ENCODE measurements around the gene C1orf94.
"Not testable (repeated sequence)": the region's sequence is repeated elsewhere in the genome, so short reads cannot be mapped to it uniquely, and the experiment has no call there.

Gene C1orf94

DNA sequence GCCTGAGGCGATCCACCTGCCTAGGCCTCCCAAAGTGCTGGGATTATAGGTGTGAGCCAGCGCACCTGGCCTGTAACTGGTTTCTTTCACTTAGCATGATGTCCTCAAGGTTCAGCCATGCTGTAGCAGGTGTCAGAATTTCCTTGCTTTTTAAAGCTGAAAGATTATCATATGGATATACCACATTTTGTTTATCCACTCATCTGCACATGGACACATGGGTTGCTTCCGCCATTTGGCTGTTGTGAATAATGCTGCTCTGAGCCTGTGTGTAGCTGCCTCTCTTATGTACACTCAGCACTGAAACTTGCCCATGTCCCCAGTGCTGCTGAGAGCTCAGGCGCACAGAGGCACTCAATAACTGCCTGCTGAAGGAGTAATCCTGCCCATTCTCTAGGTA lies 23.5 kb upstream of the C1orf94 start:
- Mint-ChIP-seq H3K9me3 (no peaks in the 10 kb centered on the region), H3K36me3 (ENCODE audit: low read depth) (no peaks in the 10 kb centered on the region), H3K4me1 (ENCODE audit: low read depth) (no peaks in the 10 kb centered on the region), H3K27me3 (peaks cover 8% of the 10 kb centered on the region), H3K4me3 (no peak overlapping the region), H3K27ac (no peak overlapping the region)
- intact Hi-C loops (cut with micrococcal nuclease), result no loop called here

DNA sequence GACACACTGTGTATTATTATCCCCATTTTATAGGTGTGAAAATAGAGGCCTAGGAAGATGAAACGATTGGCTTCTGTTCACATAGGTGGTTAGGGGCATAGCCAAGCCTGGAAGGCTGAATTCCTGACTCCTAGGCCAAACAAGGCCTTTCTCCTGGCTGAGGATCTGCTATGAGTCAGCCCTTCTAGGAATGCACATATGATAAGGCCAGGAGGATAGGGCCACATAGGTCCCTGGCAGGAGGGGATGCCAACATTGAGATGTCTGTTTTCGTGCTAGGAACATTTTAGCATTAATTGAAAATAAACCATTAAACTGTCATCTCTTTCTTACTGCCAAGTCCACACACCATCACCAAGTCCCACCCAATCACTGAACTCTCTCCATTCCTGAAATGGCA lies 20.8 kb upstream of the C1orf94 start:
- intact Hi-C loops (cut with micrococcal nuclease), result no loop called here
- peaks cover 16% of the 10 kb centered on the region for H3K27me3 Mint-ChIP-seq
- no peaks in the 10 kb centered on the region for H3K36me3 Mint-ChIP-seq (ENCODE audit: low read depth)

DNA sequence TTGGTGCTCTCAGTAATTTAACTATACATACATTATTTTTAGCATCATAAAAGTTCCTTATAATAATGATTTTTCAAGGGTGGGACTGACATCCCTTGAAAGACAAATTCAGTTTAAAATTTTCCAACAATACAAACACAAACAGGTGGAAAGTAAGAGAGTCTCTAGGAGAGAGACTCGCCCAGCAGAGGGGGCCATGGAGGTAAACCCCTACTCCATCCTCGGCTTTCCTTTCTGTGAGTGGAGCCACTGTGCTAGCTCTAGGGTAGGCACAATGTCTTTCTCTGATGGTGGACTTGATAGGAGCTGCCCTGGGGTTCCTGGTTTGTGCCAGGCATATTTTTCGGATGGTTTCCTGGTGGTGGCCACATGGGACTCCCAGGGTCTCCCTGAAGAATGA lies 20.0 kb upstream of the C1orf94 start:
- no peaks in the 10 kb centered on the region for H3K36me3 Mint-ChIP-seq (ENCODE audit: low read depth)

More for the DNA sequence above, 20.8 kb upstream of the C1orf94 start:
- H3K9me3 Mint-ChIP-seq, result no peaks in the 10 kb centered on the region
- H3K4me3 Mint-ChIP-seq, result no peak overlapping the region
- H3K4me1 Mint-ChIP-seq (ENCODE audit: low read depth), result no peaks in the 10 kb centered on the region
- H3K27ac Mint-ChIP-seq, result no peak overlapping the region

DNA sequence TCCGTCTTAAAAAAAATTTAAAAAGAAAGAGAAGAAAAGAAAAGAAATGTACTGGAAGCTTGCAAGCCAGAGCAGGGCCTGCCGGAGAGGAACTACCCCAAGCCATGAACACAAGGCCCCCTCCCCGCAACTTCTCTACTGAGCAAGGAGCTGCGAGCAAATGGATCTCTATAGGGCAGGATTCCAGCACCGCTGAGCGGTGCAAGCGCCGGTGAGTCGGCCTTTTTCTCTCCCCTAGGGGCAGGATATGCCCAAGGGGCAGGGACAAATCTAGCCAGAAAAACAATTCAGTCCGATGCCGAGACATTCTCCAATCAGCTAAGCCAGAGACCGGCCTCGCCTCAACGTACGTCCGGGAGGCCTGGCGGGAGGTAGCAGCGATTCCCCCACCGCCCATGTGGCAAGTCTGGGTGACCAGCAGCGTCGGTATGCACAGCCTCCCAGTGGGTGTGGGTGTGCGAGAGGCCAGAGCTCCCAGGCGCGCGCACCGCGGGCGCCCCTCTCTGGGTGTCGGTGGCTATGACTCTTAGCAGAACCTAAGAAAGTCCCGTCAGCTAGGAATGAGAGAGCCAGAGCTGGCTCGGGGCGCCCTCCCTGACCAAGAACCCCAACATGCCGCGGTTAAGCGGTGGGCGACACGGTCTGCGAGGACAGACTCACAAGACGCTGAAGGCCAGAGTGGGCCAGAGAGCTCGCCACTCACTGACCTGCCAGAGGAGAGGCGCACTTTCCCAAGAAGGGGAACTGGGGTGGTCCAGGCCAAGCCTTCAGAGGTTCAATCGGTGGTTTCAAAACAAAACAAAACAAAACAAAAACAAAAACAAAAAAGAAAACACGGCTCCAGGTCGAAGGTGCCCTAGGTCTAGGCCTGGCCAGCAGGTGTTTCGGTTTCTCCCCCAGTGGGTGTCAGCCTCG lies 13.6 kb upstream of the C1orf94 start:
- Mint-ChIP-seq H3K4me3 (no peak overlapping the region), H3K27ac (no peak overlapping the region), H3K27me3 (peaks cover 77% of the 10 kb centered on the region), H3K36me3 (ENCODE audit: low read depth) (no peaks in the 10 kb centered on the region), H3K9me3 (no peaks in the 10 kb centered on the region), H3K4me1 (ENCODE audit: low read depth) (no peaks in the 10 kb centered on the region)
- intact Hi-C loops (cut with micrococcal nuclease), result no loop called here

More for the DNA sequence above, 20.0 kb upstream of the C1orf94 start:
- Mint-ChIP-seq H3K27ac (no peak overlapping the region), H3K4me3 (no peak overlapping the region), H3K9me3 (no peaks in the 10 kb centered on the region), H3K4me1 (ENCODE audit: low read depth) (no peaks in the 10 kb centered on the region), H3K27me3 (peaks cover 23% of the 10 kb centered on the region)
- intact Hi-C loops (cut with micrococcal nuclease), result no loop called here

DNA sequence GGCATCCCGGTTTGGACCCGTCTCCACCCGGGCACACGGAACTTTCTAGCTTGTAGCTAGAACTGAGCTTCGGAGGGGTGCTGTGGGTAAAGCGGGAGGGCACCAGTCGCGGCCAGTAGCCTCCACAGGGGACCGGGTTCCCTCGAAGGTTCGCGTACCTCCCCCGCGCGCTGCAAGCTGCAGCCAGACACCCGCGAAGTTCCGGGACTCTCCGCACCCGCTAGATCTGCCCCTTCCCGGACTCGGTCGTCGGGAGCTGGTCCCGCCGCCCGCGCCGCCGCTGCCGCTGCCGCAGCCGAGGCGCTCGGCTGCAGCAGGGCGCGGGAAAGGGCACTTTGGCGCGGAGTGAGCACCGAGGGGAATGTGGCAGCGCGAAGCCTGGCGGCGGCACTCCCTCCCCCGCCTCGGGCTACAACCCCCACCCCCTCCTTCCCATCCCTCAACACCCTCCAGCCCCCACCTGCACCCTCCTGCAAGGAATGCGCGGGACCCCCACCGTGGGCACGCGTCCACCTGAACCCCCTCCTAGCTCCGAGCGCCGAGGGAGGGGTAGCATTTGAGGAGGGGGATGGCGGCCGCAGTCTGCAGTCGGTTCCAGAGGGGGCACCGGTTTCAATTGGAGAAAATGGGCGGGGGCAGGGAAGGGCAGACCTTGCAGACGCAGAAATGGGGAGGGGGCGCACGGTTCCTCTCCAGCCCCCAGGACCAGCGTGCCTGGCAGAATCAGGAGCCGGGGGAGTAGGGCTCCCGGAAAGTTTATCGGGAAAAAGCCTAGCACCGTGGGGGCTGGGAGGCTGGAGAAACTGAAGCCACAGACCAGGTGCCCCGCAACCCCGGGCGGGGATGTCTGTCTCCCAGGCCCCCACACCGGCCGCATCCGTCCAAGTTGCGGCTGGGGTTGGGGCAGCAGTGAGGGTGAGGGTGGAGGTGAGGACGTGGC lies 12.6 kb upstream of the C1orf94 start:
- no peaks in the 10 kb centered on the region for H3K4me1 Mint-ChIP-seq (ENCODE audit: low read depth)
- H3K27ac Mint-ChIP-seq, result no peak overlapping the region
- H3K4me3 Mint-ChIP-seq, result no peak overlapping the region
- intact Hi-C loops (cut with micrococcal nuclease), result no loop called here
- H3K36me3 Mint-ChIP-seq (ENCODE audit: low read depth), result no peaks in the 10 kb centered on the region
- H3K27me3 Mint-ChIP-seq, result peaks cover 85% of the 10 kb centered on the region
- H3K9me3 Mint-ChIP-seq, result no peaks in the 10 kb centered on the region

DNA sequence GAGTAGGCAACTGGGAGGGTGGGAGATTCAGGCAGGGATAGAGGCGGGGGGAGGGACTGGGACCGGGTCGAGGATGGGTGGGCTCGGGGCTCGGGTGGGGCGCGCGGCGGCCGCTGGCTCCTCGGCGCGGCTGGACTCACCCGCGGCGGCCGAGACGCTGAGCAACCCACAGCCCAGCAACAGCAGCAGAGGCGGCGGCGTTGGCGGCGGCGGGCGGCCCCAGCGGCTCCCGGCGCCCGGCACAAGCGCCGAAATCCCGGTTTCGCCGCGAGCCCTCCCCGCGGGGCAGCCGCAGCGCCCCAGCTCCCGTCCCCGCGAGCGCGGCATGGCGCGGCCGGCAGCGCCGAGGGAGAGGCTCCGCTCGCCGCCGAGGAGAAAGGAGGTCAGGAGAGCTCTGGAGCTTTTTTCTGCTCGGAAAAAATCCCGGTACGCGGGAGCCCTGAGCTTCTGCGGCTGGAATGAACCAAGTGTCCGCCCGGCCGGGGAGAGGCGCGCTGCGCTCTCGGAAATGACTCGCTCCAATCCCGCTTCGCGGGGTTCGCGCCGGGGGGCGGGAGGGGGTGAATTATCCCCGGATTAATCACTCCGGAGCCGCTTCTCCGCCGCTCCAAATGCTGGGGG lies 11.8 kb upstream of the C1orf94 start, which contains the start of gene CSMD2:
Gene CSMD2 (minus strand): TSS at position 460 of the 621 bp plus-strand sequence. CDS start 133 bp downstream, at position 327.
- peaks cover 86% of the 10 kb centered on the region for H3K27me3 Mint-ChIP-seq
- intact Hi-C loops (cut with micrococcal nuclease), result no loop called here
- H3K4me1 Mint-ChIP-seq (ENCODE audit: low read depth), result no peaks in the 10 kb centered on the region

DNA sequence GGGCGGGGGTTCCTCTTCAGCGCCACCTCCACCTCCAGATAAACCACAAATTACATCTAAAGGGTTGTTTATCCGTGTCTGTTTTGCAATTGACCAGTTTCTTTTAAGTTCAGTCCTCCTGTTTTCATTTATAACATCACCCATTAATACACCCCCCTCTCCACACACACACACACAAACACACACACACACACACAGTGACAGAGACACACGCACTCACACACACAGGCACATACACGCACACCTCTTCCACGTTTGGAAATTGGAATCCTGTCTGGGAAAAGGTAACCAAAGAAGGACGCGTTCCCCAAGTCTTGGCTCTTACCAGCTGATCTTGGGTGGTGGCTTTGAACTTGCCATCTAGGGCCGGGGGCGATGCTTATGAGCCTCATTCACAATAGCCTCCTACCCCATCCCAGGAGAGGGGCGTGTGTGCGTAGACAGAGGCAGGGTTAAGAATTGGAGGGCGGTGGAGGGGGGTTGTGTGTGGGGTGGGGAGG lies 11.2 kb upstream of the C1orf94 start:
- Mint-ChIP-seq H3K4me3 (no peak overlapping the region), H3K27me3 (peaks cover 86% of the 10 kb centered on the region), H3K4me1 (ENCODE audit: low read depth) (no peaks in the 10 kb centered on the region), H3K27ac (no peak overlapping the region), H3K9me3 (no peaks in the 10 kb centered on the region), H3K36me3 (ENCODE audit: low read depth) (no peaks in the 10 kb centered on the region)
- intact Hi-C loops (cut with micrococcal nuclease), result no loop called here

More for the DNA sequence above, 11.8 kb upstream of the C1orf94 start, which contains the start of gene CSMD2:
- Mint-ChIP-seq H3K4me3 (no peak within 1 kb of the TSS), H3K9me3 (no peaks in the 10 kb centered on the region), H3K27ac (no peak within 1 kb of the TSS), H3K36me3 (ENCODE audit: low read depth) (no peaks in the 10 kb centered on the region)

DNA sequence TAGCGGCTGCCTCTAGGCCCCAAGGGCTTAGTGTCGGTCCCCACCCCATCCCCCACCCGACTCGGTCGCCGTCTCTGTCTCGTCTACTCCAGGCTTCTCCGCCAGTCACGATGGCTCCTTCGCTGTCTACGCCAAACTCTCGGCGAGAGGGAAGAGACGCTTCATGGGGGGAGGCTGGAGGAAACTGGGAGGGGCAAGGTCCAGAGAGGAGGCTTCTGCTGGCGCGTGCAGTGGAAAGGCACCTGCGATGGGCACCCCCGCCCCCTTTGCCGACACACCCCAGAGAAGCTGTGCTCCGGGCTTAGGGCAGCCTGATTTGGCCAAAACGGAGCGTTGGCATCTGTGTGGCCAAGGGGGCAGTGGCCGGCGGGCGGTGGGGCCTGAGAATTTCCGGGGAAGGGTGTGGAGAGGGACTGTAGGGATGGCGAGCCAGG lies 10.5 kb upstream of the C1orf94 start:
- Mint-ChIP-seq H3K27ac (no peak overlapping the region), H3K4me1 (ENCODE audit: low read depth) (no peaks in the 10 kb centered on the region), H3K9me3 (no peaks in the 10 kb centered on the region), H3K27me3 (peaks cover 88% of the 10 kb centered on the region), H3K4me3 (no peak overlapping the region), H3K36me3 (ENCODE audit: low read depth) (no peaks in the 10 kb centered on the region)
- intact Hi-C loops (cut with micrococcal nuclease), result no loop called here

DNA sequence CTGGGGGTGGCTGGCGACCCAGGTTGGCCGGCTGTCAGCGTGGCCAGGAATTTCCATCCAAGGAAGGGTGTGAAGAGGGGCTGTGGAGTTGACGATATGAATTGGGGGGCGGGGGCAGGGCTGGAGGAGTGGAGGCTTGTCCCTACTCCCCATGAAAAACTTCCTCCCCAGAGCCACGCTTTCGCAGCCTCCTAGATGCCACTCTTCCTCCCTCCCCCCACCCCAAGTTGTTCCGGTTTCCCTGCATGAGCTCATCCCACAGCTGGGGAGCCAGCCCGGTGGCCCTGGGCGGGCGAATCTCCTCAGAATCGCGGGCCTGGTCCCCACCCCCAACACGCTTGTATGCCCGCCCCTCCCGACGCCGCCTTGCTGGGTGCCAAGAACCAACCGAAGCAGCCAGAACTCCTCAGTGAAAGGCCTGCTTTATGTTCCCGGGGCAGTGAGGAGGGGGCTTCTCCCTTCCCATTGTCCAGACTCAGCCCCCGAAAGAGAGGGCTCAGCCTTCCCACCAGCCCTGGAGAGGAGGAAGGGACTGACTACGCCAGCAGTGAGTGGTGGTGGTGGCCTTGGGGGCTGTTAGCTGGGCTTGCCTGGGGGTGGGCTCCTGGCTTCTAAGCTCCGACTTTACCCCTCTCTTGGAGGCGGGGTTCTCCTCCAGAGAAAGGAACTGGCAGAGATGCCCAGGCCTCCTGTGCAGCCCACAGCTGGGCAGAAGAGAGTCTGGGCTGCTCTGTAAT lies 9.9 kb upstream of the C1orf94 start:
- H3K9me3 Mint-ChIP-seq, result no peaks in the 10 kb centered on the region
- no peaks in the 10 kb centered on the region for H3K4me1 Mint-ChIP-seq (ENCODE audit: low read depth)
- intact Hi-C loops (cut with micrococcal nuclease), result no loop called here
- no peak overlapping the region for H3K27ac Mint-ChIP-seq
- H3K36me3 Mint-ChIP-seq (ENCODE audit: low read depth), result no peaks in the 10 kb centered on the region
- H3K4me3 Mint-ChIP-seq, result no peak overlapping the region
- H3K27me3 Mint-ChIP-seq, result peaks cover 83% of the 10 kb centered on the region

DNA sequence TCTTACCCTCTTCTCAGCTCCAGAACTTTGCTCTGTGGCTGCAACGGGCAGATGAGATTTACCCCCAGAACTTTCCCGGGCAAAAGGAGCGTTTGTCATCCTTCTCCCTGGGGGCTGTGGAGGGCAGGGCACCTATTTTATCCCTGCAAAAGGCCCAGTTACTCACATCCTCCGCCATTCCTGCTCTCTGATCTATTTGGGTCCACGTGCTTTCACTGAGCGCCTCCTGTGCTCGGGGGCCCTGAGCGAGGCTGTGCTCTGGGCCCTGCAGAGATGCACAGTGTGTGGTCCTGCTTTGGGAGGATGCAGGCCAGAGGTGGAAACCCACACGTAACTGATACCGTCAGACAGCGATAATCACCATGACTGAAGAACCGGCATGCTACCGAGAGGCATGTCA lies 9.3 kb upstream of the C1orf94 start:
- no peaks in the 10 kb centered on the region for H3K4me1 Mint-ChIP-seq (ENCODE audit: low read depth)
- peaks cover 77% of the 10 kb centered on the region for H3K27me3 Mint-ChIP-seq
- intact Hi-C loops (cut with micrococcal nuclease), result no loop called here
- no peaks in the 10 kb centered on the region for H3K36me3 Mint-ChIP-seq (ENCODE audit: low read depth)
- no peak overlapping the region for H3K4me3 Mint-ChIP-seq
- H3K9me3 Mint-ChIP-seq, result no peaks in the 10 kb centered on the region
- no peak overlapping the region for H3K27ac Mint-ChIP-seq

DNA sequence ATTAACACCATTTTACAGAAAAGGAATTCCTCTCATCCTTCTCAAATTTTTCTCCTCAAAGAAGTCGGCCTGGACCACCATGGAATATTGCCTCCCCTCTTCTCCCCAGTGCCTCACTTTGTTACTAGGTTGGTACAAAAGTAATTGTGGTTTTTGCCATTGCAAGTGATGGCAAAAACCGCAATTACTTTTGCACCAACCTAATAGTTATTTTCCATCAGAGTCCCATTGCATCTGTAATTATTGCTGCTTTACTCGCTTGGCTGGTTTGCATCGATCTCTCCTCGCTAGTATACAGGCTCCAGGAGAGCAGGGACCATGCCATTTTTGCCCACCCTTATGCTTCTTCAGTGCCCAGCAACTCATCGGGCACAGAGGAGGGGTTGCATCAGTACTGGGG lies 963 bp upstream of the C1orf94 start:
- intact Hi-C loops (cut with micrococcal nuclease), result no loop called here
- H3K9me3 Mint-ChIP-seq, result no peaks in the 10 kb centered on the region
- no peak overlapping the region for H3K4me3 Mint-ChIP-seq
- no peaks in the 10 kb centered on the region for H3K4me1 Mint-ChIP-seq (ENCODE audit: low read depth)
- H3K27me3 Mint-ChIP-seq, result peaks cover 46% of the 10 kb centered on the region
- H3K27ac Mint-ChIP-seq, result no peak overlapping the region
- H3K36me3 Mint-ChIP-seq (ENCODE audit: low read depth), result no peaks in the 10 kb centered on the region

DNA sequence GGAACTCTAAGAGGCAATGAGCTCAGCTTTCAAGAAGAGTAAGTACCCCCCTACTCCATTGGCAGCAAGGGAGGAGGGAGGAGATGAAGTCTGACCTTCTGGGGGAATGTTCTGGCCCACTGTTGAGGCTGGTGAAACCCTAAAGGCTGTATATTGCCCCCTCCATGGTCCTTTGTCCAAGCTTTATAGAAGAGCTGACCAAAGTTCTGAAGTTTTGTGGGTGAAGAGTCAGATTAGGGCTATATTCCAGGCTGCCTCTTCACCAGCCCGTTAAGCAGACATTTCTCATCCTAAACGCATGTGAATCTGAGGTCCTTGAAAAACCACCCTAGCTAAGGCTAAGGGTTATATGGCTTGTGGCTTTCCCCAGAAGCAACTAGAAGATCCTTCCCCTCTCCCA lies 1.4 kb downstream of the C1orf94 start:
- no peaks in the 10 kb centered on the region for H3K9me3 Mint-ChIP-seq
- intact Hi-C loops (cut with micrococcal nuclease), result no loop called here
- H3K27ac Mint-ChIP-seq, result no peak overlapping the region
- H3K36me3 Mint-ChIP-seq (ENCODE audit: low read depth), result no peaks in the 10 kb centered on the region
- H3K4me1 Mint-ChIP-seq (ENCODE audit: low read depth), result no peaks in the 10 kb centered on the region
- H3K4me3 Mint-ChIP-seq, result no peak overlapping the region
- H3K27me3 Mint-ChIP-seq, result peaks cover 45% of the 10 kb centered on the region

DNA sequence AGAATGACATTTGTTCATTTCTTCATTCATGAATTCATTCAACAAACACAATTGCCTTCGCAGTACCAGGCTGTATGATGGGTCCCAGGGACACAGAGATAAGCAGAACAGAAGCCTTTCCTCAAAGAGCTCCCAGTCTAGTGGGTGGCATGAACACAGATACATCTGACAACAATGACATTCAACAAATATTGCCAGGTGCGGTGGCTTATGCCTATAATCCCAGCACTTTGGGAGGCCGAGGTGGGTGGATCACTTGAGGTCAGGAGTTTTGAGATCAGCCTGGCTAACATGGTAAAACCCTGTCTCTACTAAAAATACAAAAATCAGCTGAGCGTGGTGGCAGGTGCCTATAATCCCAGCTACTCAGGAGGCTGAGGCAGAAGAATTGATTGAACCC lies 6.7 kb downstream of the C1orf94 start:
- H3K4me1 Mint-ChIP-seq (ENCODE audit: low read depth); H3K9me3 Mint-ChIP-seq; H3K27ac Mint-ChIP-seq; H3K4me3 Mint-ChIP-seq; H3K36me3 Mint-ChIP-seq (ENCODE audit: low read depth); intact Hi-C loops (cut with micrococcal nuclease): not testable (repeated sequence)
- peaks cover 22% of the 10 kb centered on the region for H3K27me3 Mint-ChIP-seq

All from dendritic cell treated with granulocyte-macrophage colony-stimulating factor and Interleukin-4, amounts not matched to agents 40 ng/mL and 50 ng/mL, for 4 days (primary cell).